H1 (cell line): ENCODE measurements around the gene SELENBP1. TPM values are rescaled to one million over a fixed set of nuclear protein-coding genes. Genes with fewer than 3 reads are reported as not detected.
"Not testable (repeated sequence)": the region's sequence is repeated elsewhere in the genome, so short reads cannot be mapped to it uniquely, and the experiment has no call there.

Experiments
- CTCF ChIA-PET: fragments of 300-600 bp; sonication (Branson Sonifier 250); formaldehyde crosslinking; loops from one replicate; lab custom pipeline; 2021; ENCODE audit not compliant: partially characterized antibody; lab: Charles Lee
- POLR2A ChIA-PET: fragments of 300-600 bp; sonication (Branson Sonifier 250); formaldehyde crosslinking; loops from one replicate; lab custom pipeline; 2021; ENCODE audit warnings: inconsistent platforms; ENCODE audit not compliant: partially characterized antibody; lab: Charles Lee
- DNase-seq, 2 experiments: peaks; one replicate each; pipeline versions ENCODE4 v3.0.0 to v3.0.0-alpha.2; 2010 to 2022; ENCODE audit warnings: low spot score in 2 of 2, low read depth in 1 of 2, mixed read lengths in 1 of 2
- FAIRE-seq: peaks from 2 replicates; lab custom pipeline; 2011; peaks lifted over from hg19 to GRCh38; lab: Jason Lieb, UNC
- H2AFZ ChIP-seq: 2 replicates; pipeline ENCODE4 v1.8.1; 2012; ENCODE audit warnings: low read length, inconsistent platforms
- H2AK5ac ChIP-seq: 2 replicates; pipeline ENCODE4 v1.6.1; 2013; ENCODE audit warnings: low read depth, low read length
- H2BK120ac ChIP-seq: replicated peaks from 2 replicates; pipeline ENCODE3; 2013; ENCODE audit warnings: low read depth, low read length, inconsistent platforms
- H2BK12ac ChIP-seq: 2 replicates; pipeline ENCODE4 v1.6.1; 2013; ENCODE audit warnings: low read depth, low read length
- H2BK15ac ChIP-seq: 2 replicates; pipeline ENCODE4 v1.6.1; 2013; ENCODE audit warnings: low read length
- H2BK20ac ChIP-seq: 2 replicates; pipeline ENCODE4 v1.6.1; 2013; ENCODE audit warnings: low read length
- H2BK5ac ChIP-seq: 2 replicates; pipeline ENCODE4 v1.6.1; 2013; ENCODE audit warnings: low read depth, low read length
- H3K14ac ChIP-seq: 2 replicates; pipeline ENCODE4 v1.6.1; 2013; ENCODE audit warnings: inconsistent platforms; ENCODE audit not compliant: insufficient read length
- H3K18ac ChIP-seq: 2 replicates; pipeline ENCODE4 v1.6.1; 2013; ENCODE audit warnings: low read length; ENCODE audit errors: extremely low read depth
- H3K23ac ChIP-seq: 2 replicates; pipeline ENCODE4 v1.6.1; 2013; ENCODE audit warnings: inconsistent platforms; ENCODE audit not compliant: insufficient read length
- H3K23me2 ChIP-seq: 2 replicates; pipeline ENCODE4 v1.6.1; 2013; ENCODE audit warnings: low read depth, low read length
- H3K27ac ChIP-seq: 2 replicates; pipeline ENCODE4 v1.6.1; 2011; ENCODE audit warnings: low read depth, low read length, inconsistent platforms
- H3K27me3 ChIP-seq, 4 experiments: replicated peaks in 1 of 4; 1 replicate in 1 of 4; 2 replicates in 3 of 4; pipeline versions ENCODE4 v1.6.1 to v1.8.1; 2011 to 2013; ENCODE audit warnings: low read length in 3 of 4, mild to moderate bottlenecking in 3 of 4, inconsistent platforms in 2 of 4, mixed read lengths in 2 of 4, moderate library complexity in 1 of 4; ENCODE audit not compliant: control insufficient read depth in 3 of 4, insufficient read depth in 3 of 4; ENCODE audit errors: extremely low read depth in 1 of 4
- H3K36me3 ChIP-seq, 4 experiments: 2 replicates each; pipeline versions ENCODE4 v1.6.1 to v1.8.1; 2011 to 2013; ENCODE audit warnings: mild to moderate bottlenecking in 4 of 4, low read length in 3 of 4, moderate library complexity in 2 of 4, control low read depth in 1 of 4, inconsistent platforms in 1 of 4; ENCODE audit not compliant: insufficient read depth in 4 of 4, control insufficient read depth in 2 of 4
- H3K4ac ChIP-seq: replicated peaks from 2 replicates; pipeline ENCODE3; 2013; ENCODE audit warnings: low read length, low read depth, mixed read lengths, inconsistent platforms; ENCODE audit not compliant: insufficient read length
- H3K4me1 ChIP-seq, 4 experiments: replicated peaks in 1 of 4; 1 replicate in 1 of 4; 2 replicates in 3 of 4; pipeline versions ENCODE4 v1.6.1 to v1.8.1; 2011 to 2013; ENCODE audit warnings: low read length in 3 of 4, inconsistent platforms in 2 of 4, mixed read lengths in 1 of 4; ENCODE audit not compliant: insufficient read depth in 4 of 4, control insufficient read depth in 3 of 4
- H3K4me2 ChIP-seq, 2 experiments: 2 replicates each; pipeline versions ENCODE4 v1.6.1 to v1.8.1; 2011 to 2013; ENCODE audit warnings: low read depth in 2 of 2, low read length in 2 of 2, control low read depth in 1 of 2, inconsistent platforms in 1 of 2, mild to moderate bottlenecking in 1 of 2; ENCODE audit not compliant: insufficient read depth in 1 of 2
- H3K4me3 ChIP-seq, 4 experiments: fragments of 200-600, 300-600 bp in 1 of 4; sonication (generic), shearing (Covaris generic), sonication (Bioruptor Twin) in 1 of 4; 2 replicates each; pipeline versions ENCODE4 v1.5.1 to v1.8.1; 2011 to 2016; ENCODE audit warnings: low read length in 4 of 4, low read depth in 3 of 4, control low read depth in 2 of 4, inconsistent platforms in 2 of 4, mild to moderate bottlenecking in 2 of 4, mixed read lengths in 1 of 4, moderate library complexity in 1 of 4; ENCODE audit not compliant: insufficient read depth in 2 of 4; ENCODE audit errors: extremely low read depth in 1 of 4
- H3K56ac ChIP-seq: replicated peaks from 2 replicates; pipeline ENCODE3; 2013; ENCODE audit warnings: low read depth, mild to moderate bottlenecking, mixed read lengths, low read length, inconsistent platforms; ENCODE audit not compliant: insufficient read length
- H3K79me1 ChIP-seq: 2 replicates; pipeline ENCODE4 v1.6.1; 2013; ENCODE audit warnings: low read depth, low read length, control low read depth
- H3K79me2 ChIP-seq, 2 experiments: 2 replicates each; pipeline versions ENCODE4 v1.6.1 to v1.8.1; 2012 to 2013; ENCODE audit warnings: low read length in 2 of 2, mild to moderate bottlenecking in 2 of 2, inconsistent platforms in 1 of 2; ENCODE audit not compliant: insufficient read depth in 2 of 2, control insufficient read depth in 1 of 2
- H3K9ac ChIP-seq, 4 experiments: replicated peaks in 1 of 4; 1 replicate in 1 of 4; 2 replicates in 3 of 4; pipeline versions ENCODE4 v1.6.1 to v1.8.1; 2011 to 2013; ENCODE audit warnings: low read depth in 3 of 4, low read length in 3 of 4, control low read depth in 2 of 4, mild to moderate bottlenecking in 2 of 4, moderate library complexity in 2 of 4, inconsistent platforms in 1 of 4; ENCODE audit errors: extremely low read depth in 1 of 4
- H3K9me3 ChIP-seq, 2 experiments: 2 replicates each; pipeline versions ENCODE4 v1.6.1 to v1.8.1; 2012 to 2013; ENCODE audit warnings: mild to moderate bottlenecking in 2 of 2, moderate library complexity in 2 of 2, control low read depth in 1 of 2, inconsistent platforms in 1 of 2, low read depth in 1 of 2, low read length in 1 of 2, mixed read lengths in 1 of 2; ENCODE audit not compliant: insufficient read depth in 2 of 2
- H4K20me1 ChIP-seq, 2 experiments: replicated peaks in 1 of 2; 2 replicates each; pipeline versions ENCODE3 to v1.8.1; 2011 to 2013; ENCODE audit warnings: inconsistent platforms in 2 of 2, low read length in 2 of 2, mild to moderate bottlenecking in 1 of 2; ENCODE audit not compliant: insufficient read depth in 2 of 2, control insufficient read depth in 1 of 2
- H4K5ac ChIP-seq: 2 replicates; pipeline ENCODE4 v1.6.1; 2013; ENCODE audit warnings: low read length, low read depth, mixed read lengths, inconsistent platforms; ENCODE audit not compliant: insufficient read length
- H4K8ac ChIP-seq: 2 replicates; pipeline ENCODE4 v1.8.0; 2013; ENCODE audit warnings: mild to moderate bottlenecking, moderate library complexity, low read length, inconsistent platforms; ENCODE audit not compliant: insufficient read depth; ENCODE audit errors: extremely low read depth
- H4K91ac ChIP-seq: replicated peaks from 2 replicates; pipeline ENCODE3; 2013; ENCODE audit warnings: low read length, mixed read lengths, inconsistent platforms; ENCODE audit not compliant: insufficient read length
- WGBS, 2 experiments: shearing (Covaris generic) in 1 of 2; methylation state at CpG; one replicate each; pipeline versions ENCODE4 v1.1.6 to v1.1.7; 2013 to 2015; ENCODE audit warnings: low lambda C conversion rate in 2 of 2, mixed read lengths in 2 of 2, inconsistent platforms in 1 of 2, low coverage in 1 of 2, missing lambda C conversion rate in 1 of 2; ENCODE audit not compliant: insufficient replicate concordance in 2 of 2, insufficient coverage in 1 of 2, insufficient read length in 1 of 2; ENCODE audit errors: extremely low coverage in 1 of 2, missing lambda C conversion rate in 1 of 2; 5-methylcytosine and 5-hydroxymethylcytosine counted together
- polyA plus RNA-seq, 7 experiments: library from polyadenylated mRNA; depleted of rRNA in 3 of 7; stranded (reverse) in 5 of 7; unstranded in 2 of 7; fragments of >200 nt in 5 of 7; fragments of 200-250 nt in 2 of 7; gene quantifications; 1 replicate in 5 of 7; 2 replicates in 1 of 7; 4 replicates in 1 of 7; pipeline versions ENCODE4 v1.2.1 to v1.2.3, GENCODE V29; 2011 to 2013; ENCODE audit warnings: missing spikeins in 2 of 7, mixed read lengths in 2 of 7
- total RNA-seq: library from RNA; stranded (reverse); fragmentation: NEBNext Ultra II Directional; extraction: Animal tissue kit (Norgen Biotek cat#: 25700); gene quantifications from 2 replicates; pipeline ENCODE4 v1.2.1, GENCODE V29; 2021

SELENBP1 gene
- total and polyA plus RNA-seq, 2 of the 8 experiments (the other 6 are each of a cell fraction or from before 2014, with no cell fraction given), result 20.0 to 32.4 TPM

DNA sequence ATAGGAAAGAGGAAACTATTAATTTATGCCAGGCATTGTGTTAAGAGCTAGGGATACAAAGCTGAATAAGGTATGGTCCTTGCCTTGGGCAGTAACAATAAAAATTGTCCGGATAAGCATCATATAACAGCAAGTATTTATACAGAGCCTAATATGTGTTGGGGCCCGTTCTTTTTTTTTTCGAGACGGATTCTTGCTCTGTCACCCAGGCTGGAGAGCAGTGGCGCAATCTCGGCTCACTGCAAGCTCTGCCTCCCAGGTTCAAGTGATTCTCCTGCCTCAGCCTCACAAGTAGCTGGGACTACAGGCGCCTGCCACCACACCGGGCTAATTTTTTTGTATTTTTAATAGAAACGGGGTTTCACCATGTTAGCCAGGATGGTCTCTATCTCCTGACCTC is 22.2 kb downstream of the SELENBP1 start:
- H3K4me1 ChIP-seq, result peaks cover 4 to 14% (median 12%) of the 10 kb centered on the region in 4 experiments; a peak in 5 of 7 replicates
- H3K56ac ChIP-seq, FAIRE-seq, H3K36me3 ChIP-seq, H3K23ac ChIP-seq, H3K9me3 ChIP-seq, H4K91ac ChIP-seq, H2BK12ac ChIP-seq, H3K18ac ChIP-seq, H3K23me2 ChIP-seq, H3K9ac ChIP-seq, H4K20me1 ChIP-seq, H3K14ac ChIP-seq, H2AK5ac ChIP-seq, H4K5ac ChIP-seq, H3K79me1 ChIP-seq, H2BK20ac ChIP-seq, H2AFZ ChIP-seq, H3K4me3 ChIP-seq, H2BK5ac ChIP-seq, H4K8ac ChIP-seq, DNase-seq, H3K27me3 ChIP-seq, H2BK120ac ChIP-seq, H3K27ac ChIP-seq, H3K4ac ChIP-seq, H3K4me2 ChIP-seq, H3K79me2 ChIP-seq, H2BK15ac ChIP-seq: not testable (repeated sequence)
- ChIA-PET CTCF (interaction anchor here (0.6 to 3.6 kb wide), 4 partner anchors 10 to 1468 kb away, joined by 3 to 19 read pairs (median 4); no protein-coding TSS in a partner anchor), POLR2A (interaction anchor here (0.7 to 2.7 kb wide), 8 partner anchors 10 to 67 kb away, joined by 3 to 9 read pairs (median 4); partner anchors contain the start of genes PI4KB and PSMB4)
- 94% methylated on average over 9 of the region's 9 CpGs; no CpG with 5 or more reads in 1 of the 2 experiments for WGBS, 2 experiments
